ENCODE results near the gene ZDHHC14.

Gene ZDHHC14

DNA sequence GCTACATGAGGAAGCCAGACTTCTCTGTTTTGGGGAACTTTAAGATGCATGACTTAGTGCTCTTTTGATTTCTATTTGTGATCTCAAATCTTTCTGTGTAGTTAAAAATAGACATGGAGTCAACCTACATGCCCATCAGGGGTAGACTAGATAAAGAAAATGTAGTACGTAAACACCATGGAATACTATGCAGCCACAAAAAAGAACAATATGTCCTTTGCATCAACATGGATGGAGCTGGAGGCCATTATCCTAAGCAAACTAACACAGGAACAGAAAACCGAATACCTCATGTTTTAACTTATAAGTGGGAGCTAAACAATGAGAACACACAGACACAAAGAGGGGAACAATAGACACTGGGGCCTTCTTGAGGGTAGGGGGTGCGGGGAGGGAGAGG lies 102.8 kb downstream of the ZDHHC14 start:
- Histone ChIP-seq H3K27me3 (ENCODE audit: insufficient read depth, poor library complexity, severe bottlenecking) (no peaks in the 10 kb centered on the region), H3K4me3 (replicated peaks; ENCODE audit: insufficient read depth, low read length) (no peak overlapping the region), H3K27ac (replicated peaks) (no peak overlapping the region)
- no peak for TF ChIP-seq POLR2AphosphoS5 (IDR thresholded peaks at IDR 0.05; ENCODE audit: low read depth)
- TF ChIP-seq, protein P1, sequence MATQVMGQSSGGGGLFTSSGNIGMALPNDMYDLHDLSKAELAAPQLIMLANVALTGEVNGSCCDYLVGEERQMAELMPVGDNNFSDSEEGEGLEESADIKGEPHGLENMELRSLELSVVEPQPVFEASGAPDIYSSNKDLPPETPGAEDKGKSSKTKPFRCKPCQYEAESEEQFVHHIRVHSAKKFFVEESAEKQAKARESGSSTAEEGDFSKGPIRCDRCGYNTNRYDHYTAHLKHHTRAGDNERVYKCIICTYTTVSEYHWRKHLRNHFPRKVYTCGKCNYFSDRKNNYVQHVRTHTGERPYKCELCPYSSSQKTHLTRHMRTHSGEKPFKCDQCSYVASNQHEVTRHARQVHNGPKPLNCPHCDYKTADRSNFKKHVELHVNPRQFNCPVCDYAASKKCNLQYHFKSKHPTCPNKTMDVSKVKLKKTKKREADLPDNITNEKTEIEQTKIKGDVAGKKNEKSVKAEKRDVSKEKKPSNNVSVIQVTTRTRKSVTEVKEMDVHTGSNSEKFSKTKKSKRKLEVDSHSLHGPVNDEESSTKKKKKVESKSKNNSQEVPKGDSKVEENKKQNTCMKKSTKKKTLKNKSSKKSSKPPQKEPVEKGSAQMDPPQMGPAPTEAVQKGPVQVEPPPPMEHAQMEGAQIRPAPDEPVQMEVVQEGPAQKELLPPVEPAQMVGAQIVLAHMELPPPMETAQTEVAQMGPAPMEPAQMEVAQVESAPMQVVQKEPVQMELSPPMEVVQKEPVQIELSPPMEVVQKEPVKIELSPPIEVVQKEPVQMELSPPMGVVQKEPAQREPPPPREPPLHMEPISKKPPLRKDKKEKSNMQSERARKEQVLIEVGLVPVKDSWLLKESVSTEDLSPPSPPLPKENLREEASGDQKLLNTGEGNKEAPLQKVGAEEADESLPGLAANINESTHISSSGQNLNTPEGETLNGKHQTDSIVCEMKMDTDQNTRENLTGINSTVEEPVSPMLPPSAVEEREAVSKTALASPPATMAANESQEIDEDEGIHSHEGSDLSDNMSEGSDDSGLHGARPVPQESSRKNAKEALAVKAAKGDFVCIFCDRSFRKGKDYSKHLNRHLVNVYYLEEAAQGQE (IDR thresholded peaks at IDR 0.05; ENCODE audit: insufficient replicate concordance, low read depth), result no peak
- no peak for TF ChIP-seq GABPA (IDR thresholded peaks at IDR 0.05; ENCODE audit: low read depth)
- TF ChIP-seq, protein P2, sequence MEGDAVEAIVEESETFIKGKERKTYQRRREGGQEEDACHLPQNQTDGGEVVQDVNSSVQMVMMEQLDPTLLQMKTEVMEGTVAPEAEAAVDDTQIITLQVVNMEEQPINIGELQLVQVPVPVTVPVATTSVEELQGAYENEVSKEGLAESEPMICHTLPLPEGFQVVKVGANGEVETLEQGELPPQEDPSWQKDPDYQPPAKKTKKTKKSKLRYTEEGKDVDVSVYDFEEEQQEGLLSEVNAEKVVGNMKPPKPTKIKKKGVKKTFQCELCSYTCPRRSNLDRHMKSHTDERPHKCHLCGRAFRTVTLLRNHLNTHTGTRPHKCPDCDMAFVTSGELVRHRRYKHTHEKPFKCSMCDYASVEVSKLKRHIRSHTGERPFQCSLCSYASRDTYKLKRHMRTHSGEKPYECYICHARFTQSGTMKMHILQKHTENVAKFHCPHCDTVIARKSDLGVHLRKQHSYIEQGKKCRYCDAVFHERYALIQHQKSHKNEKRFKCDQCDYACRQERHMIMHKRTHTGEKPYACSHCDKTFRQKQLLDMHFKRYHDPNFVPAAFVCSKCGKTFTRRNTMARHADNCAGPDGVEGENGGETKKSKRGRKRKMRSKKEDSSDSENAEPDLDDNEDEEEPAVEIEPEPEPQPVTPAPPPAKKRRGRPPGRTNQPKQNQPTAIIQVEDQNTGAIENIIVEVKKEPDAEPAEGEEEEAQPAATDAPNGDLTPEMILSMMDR (IDR thresholded peaks at IDR 0.05; ENCODE audit: insufficient read depth, low read length), result no peak
- TF ChIP-seq SPI1 (IDR thresholded peaks at IDR 0.05; ENCODE audit: borderline replicate concordance, low read depth), result no peak
- DNase-seq (ENCODE audit: low read depth in 1 of 2, low spot score in 1 of 2), result no peak

DNA sequence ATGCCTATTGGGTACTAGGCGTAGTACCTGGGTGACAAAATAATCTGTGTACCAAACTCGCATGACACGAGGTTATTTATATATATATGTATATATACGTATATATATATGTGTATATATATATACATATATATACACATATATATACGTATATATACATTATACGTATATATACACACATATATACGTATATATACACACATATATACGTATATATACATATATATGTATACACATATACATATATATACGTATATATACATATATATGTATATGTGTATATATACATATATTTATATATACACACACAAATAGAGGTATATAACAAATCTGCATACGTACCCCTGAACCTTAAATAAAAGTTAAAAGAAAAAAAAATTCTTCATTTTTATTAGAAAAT lies 103.2 kb downstream of the ZDHHC14 start:
- Histone ChIP-seq H3K27ac (replicated peaks) (no peak overlapping the region), H3K4me3 (replicated peaks; ENCODE audit: insufficient read depth, low read length) (no peak overlapping the region), H3K27me3 (ENCODE audit: insufficient read depth, poor library complexity, severe bottlenecking) (no peaks in the 10 kb centered on the region)
- TF ChIP-seq, protein P2 (IDR thresholded peaks at IDR 0.05; ENCODE audit: insufficient read depth, low read length), result no peak
- TF ChIP-seq GABPA (IDR thresholded peaks at IDR 0.05; ENCODE audit: low read depth) (no peak), POLR2AphosphoS5 (IDR thresholded peaks at IDR 0.05; ENCODE audit: low read depth) (no peak), SPI1 (IDR thresholded peaks at IDR 0.05; ENCODE audit: borderline replicate concordance, low read depth) (no peak)
- TF ChIP-seq, protein P1 (IDR thresholded peaks at IDR 0.05; ENCODE audit: insufficient replicate concordance, low read depth), result no peak
- DNase-seq (ENCODE audit: low read depth in 1 of 2, low spot score in 1 of 2), result no peak

DNA sequence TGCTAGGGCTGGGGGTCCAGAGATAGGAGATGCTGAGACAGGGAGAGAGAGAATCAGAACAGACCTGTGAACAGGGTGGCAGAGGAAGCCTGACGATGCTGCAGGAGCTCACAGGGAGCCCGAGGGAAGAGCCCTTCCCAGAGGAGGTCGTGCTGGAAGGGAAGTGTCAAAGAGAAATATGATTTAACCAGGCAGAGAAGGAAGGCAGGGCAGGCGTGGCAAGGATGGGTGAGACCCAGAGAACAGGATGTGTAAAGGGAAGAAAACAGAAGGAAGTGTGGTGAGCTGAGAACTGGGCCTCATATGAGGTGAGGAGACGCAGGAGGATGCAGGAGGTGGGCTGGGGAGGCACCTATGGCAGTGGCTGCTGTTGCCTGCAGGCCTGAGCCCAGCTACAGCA lies 105.6 kb downstream of the ZDHHC14 start:
- H3K27me3 ChIP-seq (ENCODE audit: insufficient read depth, poor library complexity, severe bottlenecking), result no peaks in the 10 kb centered on the region
- TF ChIP-seq, protein P2 (IDR thresholded peaks at IDR 0.05; ENCODE audit: insufficient read depth, low read length), result no peak
- TF ChIP-seq POLR2AphosphoS5 (IDR thresholded peaks at IDR 0.05; ENCODE audit: low read depth) (no peak), GABPA (IDR thresholded peaks at IDR 0.05; ENCODE audit: low read depth) (no peak), SPI1 (IDR thresholded peaks at IDR 0.05; ENCODE audit: borderline replicate concordance, low read depth) (no peak)
- TF ChIP-seq, protein P1 (IDR thresholded peaks at IDR 0.05; ENCODE audit: insufficient replicate concordance, low read depth), result no peak
- H3K4me3 ChIP-seq (replicated peaks; ENCODE audit: insufficient read depth, low read length), result no peak overlapping the region
- DNase-seq (ENCODE audit: low read depth in 1 of 2, low spot score in 1 of 2), result no peak
- H3K27ac ChIP-seq (replicated peaks), result no peak overlapping the region
